GM19239 (cell line): ENCODE measurements around the gene CTSE.
"Not testable (repeated sequence)": the region's sequence is repeated elsewhere in the genome, so short reads cannot be mapped to it uniquely, and the experiment has no call there.

Experiments used
- DNase-seq: peaks from one replicate; pipeline ENCODE4 v3.0.0; 2011; ENCODE audit warnings: low spot score; ENCODE audit not compliant: insufficient read length
- FAIRE-seq: peaks from 2 replicates; lab custom pipeline; 2011; peaks lifted over from hg19 to GRCh38; lab: Jason Lieb, UNC

Gene CTSE

GRCh38 chr1:205998457-205999241 lies 25.0 kb downstream of the CTSE start:
- DNase-seq = no peak
- FAIRE-seq = no peak

GRCh38 chr1:205996641-205997040 lies 27.1 kb downstream of the CTSE start:
- not testable (repeated sequence) for DNase-seq, FAIRE-seq

GRCh38 chr1:205994346-205994745 lies 29.3 kb downstream of the CTSE start:
- FAIRE-seq = no peak
- DNase-seq = no peak

- FAIRE-seq = no peak
- DNase-seq = no peak
These were observed 30.6 kb downstream of the CTSE start for GRCh38 chr1:205993068-205993467.

- DNase-seq (no peak), FAIRE-seq (no peak)
These were observed 31.3 kb downstream of the CTSE start for GRCh38 chr1:205992218-205992882.

- DNase-seq (no peak), FAIRE-seq (no peak)
These were observed 32.5 kb downstream of the CTSE start for GRCh38 chr1:205991237-205991636.

- no peak for DNase-seq
- FAIRE-seq = no peak
These were observed 33.5 kb downstream of the CTSE start for GRCh38 chr1:205990226-205990625.

- DNase-seq (no peak), FAIRE-seq (no peak)
These were observed 33.9 kb downstream of the CTSE start for GRCh38 chr1:205989786-205990185.

GRCh38 chr1:205988585-205988995 lies 35.1 kb downstream of the CTSE start:
- FAIRE-seq = no peak
- no peak for DNase-seq

GRCh38 chr1:205986861-205987260 lies 36.8 kb downstream of the CTSE start:
- no peak for DNase-seq
- FAIRE-seq = no peak

GRCh38 chr1:205986292-205986691 lies 37.4 kb downstream of the CTSE start:
- FAIRE-seq (no peak), DNase-seq (no peak)

GRCh38 chr1:205985330-205986005 lies 38.2 kb downstream of the CTSE start:
- FAIRE-seq = no peak
- no peak for DNase-seq

- FAIRE-seq = no peak
- DNase-seq = peak; percentile 36
These were observed 39.6 kb downstream of the CTSE start for GRCh38 chr1:205983925-205984725.

GRCh38 chr1:205981257-205981656 lies 42.4 kb downstream of the CTSE start:
- DNase-seq = no peak
- no peak for FAIRE-seq

- no peak for DNase-seq
- no peak for FAIRE-seq
These were observed 43.3 kb downstream of the CTSE start for GRCh38 chr1:205980237-205980870.

GRCh38 chr1:205979301-205979700 lies 44.4 kb downstream of the CTSE start:
- no peak for DNase-seq
- FAIRE-seq = no peak

GRCh38 chr1:205978676-205979075 lies 45.0 kb downstream of the CTSE start:
- DNase-seq (no peak), FAIRE-seq (no peak)

- DNase-seq (peak; percentile 75), FAIRE-seq (no peak)
These were observed 46.2 kb downstream of the CTSE start for GRCh38 chr1:205977402-205978014.

GRCh38 chr1:205976708-205977401 lies 46.8 kb downstream of the CTSE start:
- DNase-seq (no peak), FAIRE-seq (no peak)
